ENCODE data around the gene TBC1D21.

The TBC1D21 gene

DNA sequence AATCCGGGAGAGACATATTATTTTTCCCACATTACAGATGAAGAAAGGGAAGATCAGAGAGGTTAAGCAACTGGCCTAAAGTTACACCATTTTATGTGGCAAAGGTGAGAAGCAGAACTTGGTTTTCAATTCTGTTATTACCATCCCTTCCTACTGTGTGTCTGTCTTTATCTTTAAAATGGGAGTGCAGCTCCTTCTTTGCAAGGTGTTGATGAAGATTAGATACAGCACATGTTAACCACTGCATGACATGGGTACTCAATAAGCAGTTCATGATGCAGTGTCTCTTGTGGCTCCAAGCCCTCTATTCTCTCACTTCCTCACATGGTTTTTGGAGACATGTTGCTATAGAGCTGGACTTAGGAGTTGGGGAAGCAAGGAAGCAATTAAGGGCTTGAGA is 23.1 kb upstream of the TBC1D21 start:
- H3K27me3 Mint-ChIP-seq, result peaks cover 1% of the 10 kb centered on the region
- H3K27ac Mint-ChIP-seq, result no peak overlapping the region
- H3K4me3 Mint-ChIP-seq, result no peak overlapping the region
- intact Hi-C loops (cut with micrococcal nuclease), result no loop called here
- H3K9me3 Mint-ChIP-seq, result no peaks in the 10 kb centered on the region
- H3K36me3 Mint-ChIP-seq (ENCODE audit: low read depth), result no peaks in the 10 kb centered on the region
- H3K4me1 Mint-ChIP-seq (ENCODE audit: low read depth), result peaks cover 2% of the 10 kb centered on the region

DNA sequence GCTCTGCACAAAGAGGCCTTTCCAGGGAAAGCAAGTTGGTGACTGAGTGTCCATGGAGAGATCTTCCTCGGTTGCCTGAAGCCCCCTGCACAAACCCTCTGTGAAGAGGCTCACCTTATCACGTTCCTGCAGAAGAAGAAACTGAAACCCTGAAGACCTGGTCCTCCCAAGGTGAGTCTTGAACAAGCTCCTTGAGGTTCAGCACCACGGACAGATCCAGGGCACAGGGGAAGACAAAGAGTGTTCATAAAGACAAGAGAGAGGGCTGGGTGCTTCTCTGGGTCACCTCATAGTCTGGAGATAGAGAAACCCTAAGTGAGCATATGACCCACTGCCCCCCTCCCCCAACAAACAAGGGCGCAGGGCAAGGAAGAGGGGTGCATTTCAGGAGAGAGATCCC is 21.7 kb upstream of the TBC1D21 start:
- intact Hi-C loops (cut with micrococcal nuclease), result no loop called here
- H3K27me3 Mint-ChIP-seq, result peaks cover 1% of the 10 kb centered on the region
- H3K9me3 Mint-ChIP-seq, result no peaks in the 10 kb centered on the region
- no peak overlapping the region for H3K27ac Mint-ChIP-seq
- no peaks in the 10 kb centered on the region for H3K36me3 Mint-ChIP-seq (ENCODE audit: low read depth)
- peaks cover 5% of the 10 kb centered on the region for H3K4me1 Mint-ChIP-seq (ENCODE audit: low read depth)
- no peak overlapping the region for H3K4me3 Mint-ChIP-seq

DNA sequence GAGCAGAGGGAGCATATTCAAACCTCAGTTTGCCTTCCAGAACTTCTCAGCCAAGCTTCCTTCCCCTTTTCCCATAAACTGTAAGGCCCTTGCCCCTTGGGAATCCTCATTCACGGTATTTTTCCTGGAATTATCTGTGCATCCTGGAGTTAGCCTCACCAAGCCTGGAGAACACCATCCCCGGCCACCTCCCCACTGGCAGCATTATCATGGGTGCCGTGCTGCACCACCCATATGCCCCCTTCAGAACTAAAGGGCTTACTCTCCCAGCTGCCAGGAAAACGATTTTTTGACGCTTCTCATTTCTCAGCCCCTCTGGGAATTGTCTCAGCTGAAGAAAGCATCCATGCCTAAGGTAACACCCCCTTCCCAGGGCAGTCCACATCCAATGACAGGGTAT is 20.9 kb upstream of the TBC1D21 start:
- H3K27ac Mint-ChIP-seq, result no peak overlapping the region
- H3K9me3 Mint-ChIP-seq, result no peaks in the 10 kb centered on the region
- intact Hi-C loops (cut with micrococcal nuclease), result no loop called here
- no peaks in the 10 kb centered on the region for H3K36me3 Mint-ChIP-seq (ENCODE audit: low read depth)
- H3K27me3 Mint-ChIP-seq, result peaks cover 2% of the 10 kb centered on the region
- H3K4me1 Mint-ChIP-seq (ENCODE audit: low read depth), result peaks cover 5% of the 10 kb centered on the region
- no peak overlapping the region for H3K4me3 Mint-ChIP-seq

DNA sequence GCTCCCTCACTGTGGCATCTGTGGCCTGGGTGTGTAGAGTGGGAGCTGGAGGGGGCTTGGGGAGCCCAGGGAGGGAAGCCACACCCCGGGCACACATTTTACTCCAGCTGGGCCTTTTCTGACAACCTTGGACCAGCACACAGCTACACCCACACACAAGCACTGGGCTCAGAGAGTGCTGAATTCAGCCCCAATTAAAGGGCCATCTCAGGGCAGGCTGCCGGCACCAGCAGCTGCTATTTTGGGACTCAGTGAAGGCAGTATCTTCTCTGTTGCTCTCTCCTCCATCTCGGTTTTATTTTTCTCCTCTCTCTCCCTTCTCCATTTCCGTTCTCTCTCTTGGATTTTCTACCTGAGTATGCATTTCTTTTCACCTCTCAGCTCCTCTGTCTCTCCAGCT is 19.1 kb upstream of the TBC1D21 start:
- Mint-ChIP-seq H3K9me3 (no peaks in the 10 kb centered on the region), H3K27me3 (peaks cover 2% of the 10 kb centered on the region), H3K4me1 (ENCODE audit: low read depth) (peaks cover 5% of the 10 kb centered on the region), H3K27ac (no peak overlapping the region), H3K4me3 (no peak overlapping the region), H3K36me3 (ENCODE audit: low read depth) (no peaks in the 10 kb centered on the region)
- intact Hi-C loops (cut with micrococcal nuclease), result no loop called here

DNA sequence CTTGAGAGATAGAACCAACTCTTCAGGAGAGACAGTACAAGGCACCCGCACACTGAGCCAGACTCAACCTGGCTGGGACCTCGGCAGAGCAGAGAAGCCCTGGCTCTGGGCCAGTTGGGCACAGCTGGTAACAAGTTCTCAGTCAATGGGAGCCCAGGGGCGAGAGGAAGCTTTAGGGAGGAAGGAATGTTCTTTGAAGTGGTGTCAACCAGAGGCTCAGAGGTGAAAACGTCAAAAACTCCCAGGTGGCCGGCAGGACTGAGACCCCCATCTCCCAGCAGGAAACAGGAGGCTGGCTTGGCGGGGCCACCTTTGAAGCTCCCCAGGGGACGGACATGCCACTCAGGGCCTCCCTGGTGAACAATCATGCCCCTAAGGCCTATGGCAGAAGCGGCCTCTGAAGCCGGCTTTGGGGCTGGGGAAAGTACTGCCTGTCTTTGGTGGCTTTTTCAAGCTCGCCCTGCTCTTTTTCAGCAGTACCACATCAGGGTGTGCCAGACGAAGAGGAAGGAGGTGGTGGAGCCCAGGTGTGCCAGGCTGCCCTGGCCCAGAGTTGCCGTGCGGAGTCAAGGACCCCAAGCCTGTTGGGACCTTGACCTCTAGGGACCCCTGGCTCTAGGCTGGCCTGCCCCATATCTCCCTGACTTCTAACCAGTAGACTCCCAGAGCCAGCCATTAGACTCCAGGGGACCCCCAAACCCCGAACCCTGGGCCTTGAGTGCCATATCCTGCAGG is 16.7 kb upstream of the TBC1D21 start:
- H3K36me3 Mint-ChIP-seq (ENCODE audit: low read depth), result no peaks in the 10 kb centered on the region
- H3K4me1 Mint-ChIP-seq (ENCODE audit: low read depth), result peaks cover 5% of the 10 kb centered on the region
- intact Hi-C loops (cut with micrococcal nuclease), result no loop called here
- H3K27ac Mint-ChIP-seq, result no peak overlapping the region
- peaks cover 6% of the 10 kb centered on the region for H3K27me3 Mint-ChIP-seq
- no peaks in the 10 kb centered on the region for H3K9me3 Mint-ChIP-seq
- no peak overlapping the region for H3K4me3 Mint-ChIP-seq

DNA sequence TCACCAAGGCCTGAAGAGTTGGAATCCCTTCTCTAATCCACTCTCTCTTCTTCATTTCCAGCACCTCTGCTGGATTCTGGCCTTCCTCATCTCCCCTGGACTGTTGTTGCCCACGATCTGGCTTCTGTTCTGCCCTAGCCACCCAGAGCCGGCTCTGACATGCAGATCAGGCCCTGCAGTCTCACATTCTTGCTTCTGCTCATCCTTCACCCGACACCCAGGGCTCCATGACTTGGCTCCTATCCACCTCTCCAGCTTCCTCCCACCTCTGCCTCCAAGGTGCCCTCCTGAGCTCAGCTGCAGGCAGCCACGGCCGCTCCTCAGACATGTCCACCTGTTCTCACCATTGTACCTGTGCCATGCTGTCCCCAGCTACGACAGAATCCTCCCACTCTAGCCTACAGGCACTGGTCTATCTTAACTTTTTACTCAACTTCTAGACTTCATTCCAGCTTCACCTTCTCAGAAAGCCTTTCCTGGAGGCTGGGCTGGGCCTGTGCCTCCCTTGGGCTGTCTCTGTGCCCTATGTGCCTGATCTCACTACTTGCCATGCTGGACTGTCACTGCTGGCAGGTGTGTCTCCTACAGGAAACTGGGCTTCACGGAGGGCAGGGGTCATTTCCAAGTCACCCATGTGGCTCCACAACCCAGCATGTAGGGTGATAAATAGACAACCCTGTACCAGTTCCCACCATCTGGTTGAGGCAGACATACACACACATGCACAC is 16.0 kb upstream of the TBC1D21 start:
- Mint-ChIP-seq H3K4me1 (ENCODE audit: low read depth) (peaks cover 5% of the 10 kb centered on the region), H3K27ac (no peak overlapping the region), H3K4me3 (no peak overlapping the region), H3K36me3 (ENCODE audit: low read depth) (no peaks in the 10 kb centered on the region), H3K27me3 (peaks cover 11% of the 10 kb centered on the region), H3K9me3 (no peaks in the 10 kb centered on the region)
- intact Hi-C loops (cut with micrococcal nuclease), result no loop called here

DNA sequence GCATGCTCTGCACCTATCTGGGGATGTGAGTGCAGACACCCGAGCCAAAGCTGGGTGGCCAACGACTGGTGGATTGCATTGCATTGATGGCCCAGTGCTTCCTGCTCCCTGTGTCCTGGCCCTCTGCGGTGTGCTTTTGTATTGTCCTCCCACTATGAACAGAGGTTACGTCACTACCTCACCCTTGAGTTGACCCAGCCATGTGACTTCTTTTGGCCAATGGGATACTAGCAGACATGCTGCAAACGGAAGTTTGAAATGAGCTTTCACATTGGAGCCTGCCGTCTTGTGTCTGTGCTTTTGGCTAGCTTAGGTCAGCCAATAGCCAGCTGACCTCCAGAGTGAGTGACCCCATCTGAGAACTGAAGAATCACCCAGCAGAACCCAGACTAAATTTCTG is 15.3 kb upstream of the TBC1D21 start:
- intact Hi-C loops (cut with micrococcal nuclease), result no loop called here
- Mint-ChIP-seq H3K9me3 (no peaks in the 10 kb centered on the region), H3K27ac (no peak overlapping the region), H3K27me3 (peaks cover 13% of the 10 kb centered on the region), H3K4me1 (ENCODE audit: low read depth) (peaks cover 5% of the 10 kb centered on the region), H3K36me3 (ENCODE audit: low read depth) (no peaks in the 10 kb centered on the region), H3K4me3 (no peak overlapping the region)

DNA sequence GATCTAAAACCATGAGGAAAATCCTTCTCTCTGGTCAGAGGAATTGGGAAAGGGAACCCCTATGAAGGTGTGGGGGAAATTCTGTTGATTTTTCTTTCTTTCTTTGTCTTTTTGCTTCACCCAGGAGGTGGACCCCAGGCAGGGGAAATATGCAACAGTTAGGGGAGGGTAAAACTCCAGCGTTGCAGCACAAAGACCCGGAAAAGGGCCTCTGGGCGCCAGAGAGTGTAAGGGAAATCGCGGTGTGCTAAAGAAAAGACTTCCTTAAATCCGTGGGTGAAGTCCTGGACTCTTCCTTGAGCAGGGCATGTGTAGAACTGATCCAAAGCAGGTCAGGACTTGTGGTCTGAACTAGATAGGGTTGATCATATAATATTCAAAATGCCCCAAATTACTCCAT is 11.1 kb upstream of the TBC1D21 start:
- Mint-ChIP-seq H3K27ac (no peak overlapping the region), H3K4me1 (ENCODE audit: low read depth) (no peaks in the 10 kb centered on the region), H3K36me3 (ENCODE audit: low read depth) (no peaks in the 10 kb centered on the region), H3K4me3 (no peak overlapping the region), H3K27me3 (peaks cover 38% of the 10 kb centered on the region), H3K9me3 (no peaks in the 10 kb centered on the region)
- intact Hi-C loops (cut with micrococcal nuclease), result no loop called here

DNA sequence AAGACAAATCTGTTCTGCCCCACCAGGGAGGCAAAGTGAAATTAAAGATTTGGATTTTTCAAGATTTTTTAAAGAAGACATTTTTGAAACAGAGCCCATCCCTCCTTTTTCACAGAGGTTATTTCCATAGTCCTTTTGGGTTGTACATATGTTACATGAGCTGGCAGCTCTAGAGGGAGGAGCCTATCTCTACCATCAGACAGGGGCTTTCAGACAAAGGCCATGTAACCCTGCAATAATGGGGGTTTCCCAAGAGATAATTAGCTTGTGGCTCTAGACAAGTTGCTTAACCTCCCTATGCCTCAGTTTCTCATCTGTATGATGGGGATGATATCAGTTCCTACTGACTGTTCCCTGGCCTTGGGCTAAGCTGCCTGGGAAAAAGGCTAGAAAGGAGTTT is 8.0 kb upstream of the TBC1D21 start:
- no peaks in the 10 kb centered on the region for H3K36me3 Mint-ChIP-seq (ENCODE audit: low read depth)
- no peaks in the 10 kb centered on the region for H3K9me3 Mint-ChIP-seq
- H3K4me3 Mint-ChIP-seq, result no peak overlapping the region
- peaks cover 46% of the 10 kb centered on the region for H3K27me3 Mint-ChIP-seq
- intact Hi-C loops (cut with micrococcal nuclease), result no loop called here
- no peaks in the 10 kb centered on the region for H3K4me1 Mint-ChIP-seq (ENCODE audit: low read depth)
- no peak overlapping the region for H3K27ac Mint-ChIP-seq

DNA sequence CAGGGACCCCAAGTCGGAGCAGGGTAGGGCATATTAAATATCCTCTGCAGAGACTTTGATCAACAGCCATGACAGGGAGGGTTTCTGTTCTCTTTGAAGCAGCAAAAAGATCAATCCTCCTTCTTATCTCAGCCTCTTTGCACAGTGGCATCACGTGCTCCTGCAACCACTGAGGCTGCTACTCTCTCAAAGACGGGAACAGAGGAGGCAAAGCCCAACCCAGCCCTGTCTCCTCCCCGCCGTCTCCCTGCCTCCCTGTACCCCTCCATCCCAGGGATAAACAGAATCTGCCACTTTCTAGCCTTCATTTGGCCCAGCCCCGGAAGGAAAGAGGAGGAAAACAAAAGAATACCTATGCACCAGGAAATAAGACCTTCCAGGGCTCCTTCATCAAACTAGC is 7.5 kb upstream of the TBC1D21 start:
- H3K9me3 Mint-ChIP-seq, result no peaks in the 10 kb centered on the region
- intact Hi-C loops (cut with micrococcal nuclease), result no loop called here
- no peak overlapping the region for H3K27ac Mint-ChIP-seq
- H3K4me1 Mint-ChIP-seq (ENCODE audit: low read depth), result no peaks in the 10 kb centered on the region
- H3K4me3 Mint-ChIP-seq, result no peak overlapping the region
- peaks cover 46% of the 10 kb centered on the region for H3K27me3 Mint-ChIP-seq
- no peaks in the 10 kb centered on the region for H3K36me3 Mint-ChIP-seq (ENCODE audit: low read depth)

DNA sequence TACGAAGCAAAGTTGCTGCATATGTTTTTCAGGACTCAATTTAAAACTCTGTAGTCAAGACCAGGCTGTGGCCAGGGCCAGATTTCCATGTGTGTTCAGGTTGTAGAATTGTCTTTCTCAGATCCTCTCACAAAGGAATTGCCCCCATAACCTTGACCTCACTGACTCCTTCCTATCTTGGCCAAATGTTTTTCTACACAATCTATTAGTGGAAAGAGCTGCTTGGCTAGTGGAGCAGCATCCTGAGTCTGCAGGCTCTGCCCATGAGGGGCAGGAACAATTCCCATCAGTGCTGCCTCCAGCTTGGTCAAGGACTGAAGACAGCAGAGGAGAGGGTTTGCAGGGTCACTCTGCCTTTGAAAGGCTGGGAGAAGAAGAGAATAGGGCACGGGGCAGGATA is 6.9 kb upstream of the TBC1D21 start:
- intact Hi-C loops (cut with micrococcal nuclease), result no loop called here
- no peak overlapping the region for H3K27ac Mint-ChIP-seq
- no peaks in the 10 kb centered on the region for H3K9me3 Mint-ChIP-seq
- peaks cover 47% of the 10 kb centered on the region for H3K27me3 Mint-ChIP-seq
- H3K4me3 Mint-ChIP-seq, result no peak overlapping the region
- H3K4me1 Mint-ChIP-seq (ENCODE audit: low read depth), result no peaks in the 10 kb centered on the region
- no peaks in the 10 kb centered on the region for H3K36me3 Mint-ChIP-seq (ENCODE audit: low read depth)

DNA sequence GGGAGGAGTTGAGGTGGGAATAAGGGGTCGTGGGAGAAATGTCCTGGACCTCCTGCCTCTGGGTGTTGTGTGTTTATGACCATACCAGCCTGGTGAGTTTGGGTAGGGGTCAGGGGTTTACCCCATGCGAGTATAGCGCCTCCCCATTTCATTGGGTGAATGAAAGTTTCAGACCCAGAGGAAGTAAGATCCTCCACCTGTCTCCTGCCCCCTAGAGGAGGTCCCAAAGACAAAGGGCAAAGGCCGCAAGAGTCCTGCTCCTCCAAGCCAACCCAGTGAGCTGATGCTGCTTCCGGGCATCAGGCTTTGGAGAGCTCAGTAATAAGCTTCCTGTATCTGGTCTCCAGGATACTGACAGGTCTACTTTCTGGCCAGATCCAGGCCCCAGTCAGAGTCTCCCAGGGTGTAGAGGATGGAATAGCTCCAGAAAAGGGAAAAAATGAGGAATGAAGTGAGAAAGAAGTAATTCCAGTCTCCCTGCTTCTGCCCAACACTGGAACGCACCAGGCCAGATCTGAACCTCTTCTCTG is 6.4 kb upstream of the TBC1D21 start:
- H3K27me3 Mint-ChIP-seq, result peaks cover 45% of the 10 kb centered on the region
- no peak overlapping the region for H3K4me3 Mint-ChIP-seq
- no peaks in the 10 kb centered on the region for H3K4me1 Mint-ChIP-seq (ENCODE audit: low read depth)
- no peak overlapping the region for H3K27ac Mint-ChIP-seq
- H3K36me3 Mint-ChIP-seq (ENCODE audit: low read depth), result no peaks in the 10 kb centered on the region
- no peaks in the 10 kb centered on the region for H3K9me3 Mint-ChIP-seq
- intact Hi-C loops (cut with micrococcal nuclease), result no loop called here

DNA sequence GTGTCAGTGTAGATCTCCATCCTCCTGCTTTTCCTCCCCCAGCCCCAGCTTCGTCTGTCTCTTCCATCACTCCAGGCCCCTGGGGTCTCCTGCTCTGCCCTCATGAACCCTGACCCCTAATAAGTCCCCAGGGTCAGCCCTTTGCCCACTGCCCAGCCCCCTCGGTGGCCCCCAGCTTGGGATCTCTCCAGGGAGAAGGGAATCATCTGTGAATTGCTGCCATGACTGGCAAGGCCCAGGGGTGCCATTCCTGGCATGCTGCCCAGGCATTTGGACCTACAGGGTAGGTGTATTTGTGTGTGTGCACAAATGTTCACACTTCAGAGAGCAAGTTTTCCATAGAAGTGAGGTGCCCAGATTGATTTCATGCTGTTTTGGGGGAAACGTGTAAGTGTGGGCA is 5.9 kb upstream of the TBC1D21 start:
- Mint-ChIP-seq H3K27ac (no peak overlapping the region), H3K27me3 (peaks cover 45% of the 10 kb centered on the region), H3K4me3 (no peak overlapping the region), H3K4me1 (ENCODE audit: low read depth) (no peaks in the 10 kb centered on the region), H3K9me3 (no peaks in the 10 kb centered on the region), H3K36me3 (ENCODE audit: low read depth) (no peaks in the 10 kb centered on the region)
- intact Hi-C loops (cut with micrococcal nuclease), result no loop called here

DNA sequence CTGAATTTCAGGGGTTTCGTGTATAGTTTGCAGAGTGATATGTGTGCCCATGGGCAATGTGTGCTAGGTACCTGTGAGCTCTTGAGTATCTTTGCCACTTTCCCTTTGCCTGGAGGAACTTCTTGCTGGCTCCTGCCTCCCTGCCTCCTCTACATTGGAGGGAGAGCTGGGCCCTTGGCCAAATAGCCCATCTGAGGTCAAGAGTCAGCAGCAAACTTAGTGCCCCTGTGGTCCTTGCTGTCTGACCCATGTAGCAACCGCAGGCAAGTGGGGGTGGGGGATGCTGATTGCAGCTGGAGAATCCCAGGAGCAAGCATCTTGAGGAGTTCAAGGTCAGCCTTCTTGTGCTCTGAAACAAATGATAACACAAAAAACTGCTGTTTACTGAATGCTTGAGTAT is 5.4 kb upstream of the TBC1D21 start:
- intact Hi-C loops (cut with micrococcal nuclease), result no loop called here
- no peak overlapping the region for H3K27ac Mint-ChIP-seq
- peaks cover 48% of the 10 kb centered on the region for H3K27me3 Mint-ChIP-seq
- no peak overlapping the region for H3K4me3 Mint-ChIP-seq
- no peaks in the 10 kb centered on the region for H3K4me1 Mint-ChIP-seq (ENCODE audit: low read depth)
- H3K9me3 Mint-ChIP-seq, result no peaks in the 10 kb centered on the region
- H3K36me3 Mint-ChIP-seq (ENCODE audit: low read depth), result no peaks in the 10 kb centered on the region
